Lower leg skin (tissue), 4 donors: ENCODE measurements around the gene PTPRN. TPM values are rescaled to one million over a fixed set of nuclear protein-coding genes. Genes with fewer than 3 reads are reported as not detected.
"Not testable (repeated sequence)": the region's sequence is repeated elsewhere in the genome, so short reads cannot be mapped to it uniquely, and the experiment has no call there.

Experiments
- DNase-seq, 2 donors: peaks; one replicate each; pipeline ENCODE4 v3.0.0-alpha.2; 2019; ENCODE audit warnings: low spot score in 2 of 2
- H3K4me3 ChIP-seq: fragments of 200-600 bp; sonication (generic); 2 replicates; pipeline ENCODE4 v1.5.1; 2017; ENCODE audit warnings: mild to moderate bottlenecking, low read depth; ENCODE audit not compliant: poor library complexity, severe bottlenecking
- CTCF ChIP-seq, 3 donors: fragments of 450-650 bp; IDR thresholded peaks; one replicate each; pipeline ENCODE4 v1.5.1; 2016; ENCODE audit warnings: antibody characterized with exemption in 3 of 3, mild to moderate bottlenecking in 3 of 3, moderate library complexity in 2 of 3
- POLR2A ChIP-seq, 2 donors: fragments of 450-650 bp; IDR thresholded peaks; one replicate each; pipeline ENCODE4 v1.6.1; 2016 to 2017; ENCODE audit warnings: antibody characterized with exemption in 2 of 2, mild to moderate bottlenecking in 1 of 2, moderate library complexity in 1 of 2
- WGBS, 2 donors: methylation state at CpG; one replicate each; pipeline ENCODE4 v1.1.5; 2018; 5-methylcytosine and 5-hydroxymethylcytosine counted together
- intact Hi-C: fragments of 100-400 bp; cut with DNase I; formaldehyde crosslinking; loops from one replicate; pipeline ENCODE4 v1.15.0; 2023; ENCODE audit warnings: low total_unique reads
- total RNA-seq, 4 donors: library from RNA; depleted of rRNA; stranded (reverse); fragments of >200 nt; gene quantifications; one replicate each; pipeline ENCODE4 v1.1.0, GENCODE V29; 2016

The PTPRN gene
- total RNA-seq, 4 donors from 2014 or later = 0.23 TPM; not detected in 3

GRCh38 chr2:219325136-219325535, 15.9 kb upstream of the PTPRN start:
- TF ChIP-seq CTCF (IDR thresholded peaks at IDR 0.05) (no peak), POLR2A (IDR thresholded peaks at IDR 0.05) (no peak)
- no peak overlapping the region for H3K4me3 ChIP-seq
- no peak for DNase-seq
- intact Hi-C loops = loop anchor here (10.0 kb wide), 2 partner anchors 260 to 470 kb away; partner anchors contain the start of gene IHH
- 73 to 74% methylated on average over 4 of the region's 4 CpGs for WGBS, 2 donors

- no peak for TF ChIP-seq POLR2A (IDR thresholded peaks at IDR 0.05)
- no peak for TF ChIP-seq CTCF (IDR thresholded peaks at IDR 0.05)
- intact Hi-C loops = loop anchor here (1.0 to 10.0 kb wide), 3 partner anchors 13 to 471 kb away; partner anchors contain the start of gene IHH
- no peak for DNase-seq
- H3K4me3 ChIP-seq = no peak overlapping the region
- 54 to 73% methylated on average over 4 of the region's 4 CpGs for WGBS, 2 donors
Observed at GRCh38 chr2:219323434-219323833, 14.2 kb upstream of the PTPRN start.

- WGBS, 2 donors = 87 to 88% methylated on average over 16 of the region's 16 CpGs
- TF ChIP-seq POLR2A (IDR thresholded peaks at IDR 0.05) (no peak), CTCF (IDR thresholded peaks at IDR 0.05) (no peak)
- no peak for DNase-seq
- intact Hi-C loops = no loop called here
- no peak overlapping the region for H3K4me3 ChIP-seq
Observed at GRCh38 chr2:219314804-219315468, 5.7 kb upstream of the PTPRN start.

GRCh38 chr2:219312683-219313263, 3.6 kb upstream of the PTPRN start:
- WGBS, 2 donors = 89 to 95% methylated on average over 38 to 47 of the region's 49 CpGs
- H3K4me3 ChIP-seq, intact Hi-C loops, DNase-seq: not testable (repeated sequence)

- TF ChIP-seq CTCF (IDR thresholded peaks at IDR 0.05) (no peak), POLR2A (IDR thresholded peaks at IDR 0.05) (no peak)
- no peak for DNase-seq
- WGBS, 2 donors = 6% methylated on average over 36 to 43 of the region's 45 CpGs
Observed at GRCh38 chr2:219308142-219309101, 779 bp downstream of the PTPRN start.

GRCh38 chr2:219306047-219306446, 3.2 kb downstream of the PTPRN start:
- intact Hi-C loops = no loop called here
- WGBS, 2 donors = 80 to 88% methylated on average over 1 of the region's 1 CpG
- DNase-seq = no peak

More at GRCh38 chr2:219308142-219309101, 779 bp downstream of the PTPRN start:
- H3K4me3 ChIP-seq = no peak overlapping the region
- intact Hi-C loops = no loop called here

More at GRCh38 chr2:219306047-219306446, 3.2 kb downstream of the PTPRN start:
- TF ChIP-seq CTCF (IDR thresholded peaks at IDR 0.05) (no peak), POLR2A (IDR thresholded peaks at IDR 0.05) (no peak)
- H3K4me3 ChIP-seq = no peak overlapping the region
